Measurements from ENCODE around the gene GREB1L. TPM values are rescaled to one million over a fixed set of nuclear protein-coding genes. Genes with fewer than 3 reads are reported as not detected.

Gene GREB1L
- total RNA-seq, 1 donor from 2014 or later = 8.6 TPM

DNA sequence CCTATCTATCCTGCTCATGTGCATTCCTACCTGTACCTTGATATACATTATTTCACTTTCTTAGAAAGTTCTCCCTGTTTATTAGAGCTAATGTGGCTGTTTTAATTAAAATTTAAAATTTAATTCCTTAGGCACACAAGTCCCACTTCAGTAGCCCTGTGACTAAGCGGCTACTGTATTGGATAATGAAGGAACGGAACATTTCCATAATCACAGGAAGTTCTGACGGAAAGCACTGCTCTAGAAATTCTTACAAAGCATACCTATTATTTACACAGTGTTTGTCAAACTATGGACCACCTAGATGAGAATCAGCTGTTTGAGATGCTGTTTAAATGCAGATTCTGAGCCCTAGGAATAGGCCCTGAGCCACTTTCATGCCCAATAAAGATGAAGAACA is 13.2 kb downstream of the GREB1L start:
- H3K27ac Mint-ChIP-seq = no peak overlapping the region
- no peak overlapping the region for H3K4me3 Mint-ChIP-seq (ENCODE audit: low read depth)
- H3K4me1 Mint-ChIP-seq (ENCODE audit: low read depth) = peaks cover 19% of the 10 kb centered on the region
- H3K36me3 Mint-ChIP-seq (ENCODE audit: insufficient read depth) = no peaks in the 10 kb centered on the region
- no peaks in the 10 kb centered on the region for H3K9me3 Mint-ChIP-seq (ENCODE audit: low read depth)
- TF ChIP-seq, protein P1, sequence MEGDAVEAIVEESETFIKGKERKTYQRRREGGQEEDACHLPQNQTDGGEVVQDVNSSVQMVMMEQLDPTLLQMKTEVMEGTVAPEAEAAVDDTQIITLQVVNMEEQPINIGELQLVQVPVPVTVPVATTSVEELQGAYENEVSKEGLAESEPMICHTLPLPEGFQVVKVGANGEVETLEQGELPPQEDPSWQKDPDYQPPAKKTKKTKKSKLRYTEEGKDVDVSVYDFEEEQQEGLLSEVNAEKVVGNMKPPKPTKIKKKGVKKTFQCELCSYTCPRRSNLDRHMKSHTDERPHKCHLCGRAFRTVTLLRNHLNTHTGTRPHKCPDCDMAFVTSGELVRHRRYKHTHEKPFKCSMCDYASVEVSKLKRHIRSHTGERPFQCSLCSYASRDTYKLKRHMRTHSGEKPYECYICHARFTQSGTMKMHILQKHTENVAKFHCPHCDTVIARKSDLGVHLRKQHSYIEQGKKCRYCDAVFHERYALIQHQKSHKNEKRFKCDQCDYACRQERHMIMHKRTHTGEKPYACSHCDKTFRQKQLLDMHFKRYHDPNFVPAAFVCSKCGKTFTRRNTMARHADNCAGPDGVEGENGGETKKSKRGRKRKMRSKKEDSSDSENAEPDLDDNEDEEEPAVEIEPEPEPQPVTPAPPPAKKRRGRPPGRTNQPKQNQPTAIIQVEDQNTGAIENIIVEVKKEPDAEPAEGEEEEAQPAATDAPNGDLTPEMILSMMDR (IDR thresholded peaks at IDR 0.05; ENCODE audit: unreplicated experiment) = no peak
- no peaks in the 10 kb centered on the region for H3K27me3 Mint-ChIP-seq
- no peak for DNase-seq (ENCODE audit: low spot score, unreplicated experiment)

DNA sequence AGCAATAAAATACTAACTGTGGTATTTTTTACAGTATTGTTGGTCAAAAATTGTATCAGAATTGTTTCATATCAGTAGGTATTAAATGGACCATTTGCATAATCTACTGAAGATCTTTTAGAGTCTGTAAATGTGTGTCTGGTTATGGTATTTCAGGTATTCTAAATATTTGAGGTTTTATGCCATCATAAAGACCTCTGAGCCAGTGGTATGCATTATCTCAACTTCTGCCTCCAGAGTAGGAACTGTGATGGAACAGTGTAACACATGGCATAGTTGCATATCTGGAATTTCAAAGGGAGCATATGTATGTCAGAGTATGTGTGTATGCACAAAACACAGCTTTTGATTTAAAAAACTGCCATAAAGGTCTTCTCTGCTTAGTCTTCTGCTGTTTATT is 15.4 kb downstream of the GREB1L start:
- Mint-ChIP-seq H3K27me3 (no peaks in the 10 kb centered on the region), H3K4me1 (ENCODE audit: low read depth) (peaks cover 18% of the 10 kb centered on the region), H3K9me3 (ENCODE audit: low read depth) (no peaks in the 10 kb centered on the region), H3K27ac (no peak overlapping the region), H3K4me3 (ENCODE audit: low read depth) (no peak overlapping the region), H3K36me3 (ENCODE audit: insufficient read depth) (no peaks in the 10 kb centered on the region)
- TF ChIP-seq, protein P1 (IDR thresholded peaks at IDR 0.05; ENCODE audit: unreplicated experiment) = no peak
- no peak for DNase-seq (ENCODE audit: low spot score, unreplicated experiment)

GRCh38 chr18:21260621-21261020 is 18.6 kb downstream of the GREB1L start:
- no peak overlapping the region for H3K27ac Mint-ChIP-seq
- H3K4me3 Mint-ChIP-seq (ENCODE audit: low read depth) = no peak overlapping the region
- DNase-seq (ENCODE audit: low spot score, unreplicated experiment) = no peak
- H3K9me3 Mint-ChIP-seq (ENCODE audit: low read depth) = no peaks in the 10 kb centered on the region
- TF ChIP-seq, protein P1 (IDR thresholded peaks at IDR 0.05; ENCODE audit: unreplicated experiment) = no peak
- H3K36me3 Mint-ChIP-seq (ENCODE audit: insufficient read depth) = no peaks in the 10 kb centered on the region
- no peaks in the 10 kb centered on the region for H3K27me3 Mint-ChIP-seq
- peaks cover 45% of the 10 kb centered on the region for H3K4me1 Mint-ChIP-seq (ENCODE audit: low read depth)

GRCh38 chr18:21261352-21261751 is 19.3 kb downstream of the GREB1L start:
- Mint-ChIP-seq H3K4me1 (ENCODE audit: low read depth) (peaks cover 50% of the 10 kb centered on the region), H3K36me3 (ENCODE audit: insufficient read depth) (no peaks in the 10 kb centered on the region), H3K9me3 (ENCODE audit: low read depth) (no peaks in the 10 kb centered on the region), H3K27me3 (no peaks in the 10 kb centered on the region), H3K27ac (no peak overlapping the region), H3K4me3 (ENCODE audit: low read depth) (no peak overlapping the region)
- DNase-seq (ENCODE audit: low spot score, unreplicated experiment) = no peak
- TF ChIP-seq, protein P1 (IDR thresholded peaks at IDR 0.05; ENCODE audit: unreplicated experiment) = no peak

- no peaks in the 10 kb centered on the region for H3K27me3 Mint-ChIP-seq
Observed at GRCh38 chr18:21262244-21262643, 20.2 kb downstream of the GREB1L start.

More at GRCh38 chr18:21262244-21262643, 20.2 kb downstream of the GREB1L start:
- no peak overlapping the region for H3K27ac Mint-ChIP-seq
- H3K4me3 Mint-ChIP-seq (ENCODE audit: low read depth) = no peak overlapping the region
- TF ChIP-seq, protein P1 (IDR thresholded peaks at IDR 0.05; ENCODE audit: unreplicated experiment) = no peak
- H3K4me1 Mint-ChIP-seq (ENCODE audit: low read depth) = peaks cover 54% of the 10 kb centered on the region
- no peaks in the 10 kb centered on the region for H3K9me3 Mint-ChIP-seq (ENCODE audit: low read depth)
- H3K36me3 Mint-ChIP-seq (ENCODE audit: insufficient read depth) = no peaks in the 10 kb centered on the region
- no peak for DNase-seq (ENCODE audit: low spot score, unreplicated experiment)
